PC-3 (cell line): ENCODE results near the gene ACTR2. TPM values are rescaled to one million over a fixed set of nuclear protein-coding genes. Genes with fewer than 3 reads are reported as not detected.

ENCODE experiments used
- ATAC-seq: fragments of 200-7000 bp; cut with Tn5 transposase; 2 replicates; pipeline ENCODE4 v1.9.1; 2020; ENCODE audit warnings: mild to moderate bottlenecking, moderate library complexity
- BruUV-seq: library from RNA; stranded (reverse); fragments of 400-500 nt; replicated peaks from 2 replicates; lab custom pipeline; 2021; lab: Mats Ljungman, UMichigan
- CTCF ChIA-PET: fragments of 300-600 bp; sonication (Branson Sonifier 250); formaldehyde crosslinking; loops from one replicate; lab custom pipeline; 2022; ENCODE audit warnings: antibody characterized with exemption; lab: Charles Lee
- POLR2A ChIA-PET: fragments of 300-600 bp; sonication (Branson Sonifier 250); formaldehyde crosslinking; loops from one replicate; lab custom pipeline; 2022; ENCODE audit warnings: antibody characterized with exemption; ENCODE audit not compliant: unreplicated experiment; lab: Charles Lee
- DNase-seq: peaks from one replicate; pipeline ENCODE4 v3.0.0-alpha.2; 2015
- H2AFZ ChIP-seq: fragments of 300-600 bp; sonication (generic); 2 replicates; pipeline ENCODE4 v1.6.0; 2016; ENCODE audit warnings: antibody characterized with exemption, low read length
- H3F3A ChIP-seq: fragments of 300-600 bp; sonication (generic); one replicate; pipeline ENCODE4 v1.6.0; 2017; ENCODE audit warnings: antibody characterized with exemption, low read length, control low read depth, mild to moderate bottlenecking; ENCODE audit not compliant: unreplicated experiment
- H3K27ac ChIP-seq: fragments of 300-600 bp; sonication (generic); 2 replicates; pipeline ENCODE4 v1.5.1; 2016; ENCODE audit warnings: mild to moderate bottlenecking, low read length
- H3K27me3 ChIP-seq: fragments of 300-600 bp; sonication (generic); 2 replicates; pipeline ENCODE4 v1.6.1; 2016; ENCODE audit warnings: low read length, mixed read lengths
- H3K36me3 ChIP-seq: fragments of 300-600 bp; sonication (generic); 2 replicates; pipeline ENCODE4 v1.6.1; 2016; ENCODE audit warnings: low read depth, mixed run types, low read length, mixed read lengths
- H3K4me1 ChIP-seq: fragments of 300-600 bp; sonication (generic); 2 replicates; pipeline ENCODE4 v1.5.1; 2016; ENCODE audit warnings: low read length; ENCODE audit not compliant: insufficient read depth
- H3K4me2 ChIP-seq: fragments of 300-600 bp; sonication (generic); 2 replicates; pipeline ENCODE4 v1.6.0; 2016; ENCODE audit warnings: low read length
- H3K4me3 ChIP-seq: fragments of 300-600 bp; sonication (generic); 2 replicates; pipeline ENCODE4 v1.5.1; 2016; ENCODE audit warnings: mild to moderate bottlenecking, low read length, mixed read lengths
- H3K79me2 ChIP-seq: fragments of 300-600 bp; sonication (generic); 2 replicates; pipeline ENCODE4 v1.6.1; 2017; ENCODE audit warnings: low read length, mixed read lengths
- H3K9ac ChIP-seq: fragments of 300-600 bp; sonication (generic); 2 replicates; pipeline ENCODE4 v1.6.0; 2016; ENCODE audit warnings: mild to moderate bottlenecking, low read length
- H3K9me2 ChIP-seq: fragments of 300-600 bp; sonication (generic); replicated peaks from 2 replicates; pipeline ENCODE4 v1.6.1; 2016; ENCODE audit warnings: mixed run types, low read length, mixed read lengths
- H3K9me3 ChIP-seq: fragments of 300-600 bp; sonication (generic); 2 replicates; pipeline ENCODE4 v1.6.1; 2016; ENCODE audit warnings: low read length, mixed read lengths
- H4K20me1 ChIP-seq: fragments of 300-600 bp; sonication (generic); 2 replicates; pipeline ENCODE4 v1.6.1; 2016; ENCODE audit warnings: low read length, mixed read lengths
- CTCF ChIP-seq: fragments of 300-600 bp; sonication (generic); conservative IDR thresholded peaks from 2 replicates; pipeline ENCODE4 v1.5.1; 2017; ENCODE audit warnings: antibody characterized with exemption, low read depth, mild to moderate bottlenecking, low read length
- EZH2 ChIP-seq: fragments of 300-600 bp; sonication (generic); IDR thresholded peaks from one replicate; pipeline ENCODE4 v1.6.1; 2017; ENCODE audit warnings: antibody characterized with exemption, mild to moderate bottlenecking, low read length; ENCODE audit not compliant: unreplicated experiment
- EZH2phosphoT487 ChIP-seq: fragments of 300-600 bp; sonication (generic); IDR thresholded peaks from 2 replicates; pipeline ENCODE4 v1.6.1; 2018; ENCODE audit warnings: mild to moderate bottlenecking, antibody characterized with exemption, low read length, borderline replicate concordance
- intact Hi-C: fragments of 100-400 bp; cut with micrococcal nuclease; formaldehyde crosslinking; loops from 2 replicates; pipeline ENCODE4 v1.9.0; 2023
- total RNA-seq: library from RNA; depleted of rRNA; stranded (reverse); fragments of >200 nt; gene quantifications from 2 replicates; pipeline ENCODE4 v1.2.3, GENCODE V29; 2014

The ACTR2 gene
- total RNA-seq, 1 experiment from 2014 or later: 56.7 TPM

- BruUV-seq: TSS peak; percentile 84
- Histone ChIP-seq H3K9me2 (no peaks in the 10 kb centered on the region), H3K9me3 (no peaks in the 10 kb centered on the region), H3F3A (peaks cover 2% of the 10 kb centered on the region), H3K27ac (peak overlapping the region; percentile 24), H3K9ac (peak overlapping the region; percentile 95), H2AFZ (peak overlapping the region; percentile 81), H3K4me3 (peak overlapping the region; percentile 87), H3K27me3 (no peaks in the 10 kb centered on the region), H3K4me2 (peak overlapping the region; percentile 94), H3K79me2 (peaks cover 63% of the 10 kb centered on the region), H4K20me1 (peaks cover 15% of the 10 kb centered on the region), H3K36me3 (no peaks in the 10 kb centered on the region), H3K4me1 (peaks cover 30% of the 10 kb centered on the region)
- ChIA-PET CTCF (interaction anchor here (0.5 to 0.7 kb wide), 2 partner anchors 16 to 632 kb away, joined by 4 to 12 read pairs; no protein-coding TSS in a partner anchor), POLR2A (interaction anchor here (0.5 to 1.0 kb wide), 29 partner anchors 24 to 1558 kb away, joined by 3 to 28 read pairs (median 11); partner anchors contain the start of genes CEP68 and RAB1A)
- TF ChIP-seq CTCF (no peak), EZH2phosphoT487 (no peak)
- DNase-seq (peak; percentile 17), ATAC-seq (peak; percentile 8)
- intact Hi-C loops: loop anchor here (2.0 kb wide), 1 partner anchor 96 kb away; the partner anchor contains the start of gene RAB1A
Measured at GRCh38 chr2:65227020-65227455, 593 bp upstream of the ACTR2 start.

- DNase-seq (no peak), ATAC-seq (no peak; the same call in 1 of the 2 replicates)
- Histone ChIP-seq H3K27ac (peak overlapping the region; percentile 87), H3K27me3 (no peaks in the 10 kb centered on the region), H3K36me3 (no peaks in the 10 kb centered on the region), H4K20me1 (peaks cover 19% of the 10 kb centered on the region), H3K9ac (peak overlapping the region; percentile 95), H3K4me1 (peaks cover 41% of the 10 kb centered on the region), H2AFZ (peak overlapping the region; percentile 68), H3K4me3 (peak overlapping the region; percentile 87), H3K9me2 (no peaks in the 10 kb centered on the region), H3K9me3 (no peaks in the 10 kb centered on the region), H3K4me2 (peak overlapping the region; percentile 76), H3F3A (peaks cover 6% of the 10 kb centered on the region), H3K79me2 (peaks cover 76% of the 10 kb centered on the region)
- BruUV-seq: TSS peak; percentile 67
- POLR2A ChIA-PET: no interaction called here
- TF ChIP-seq CTCF (no peak), EZH2 (no peak), EZH2phosphoT487 (no peak)
- CTCF ChIA-PET: interaction anchor here (0.7 kb wide), 1 partner anchor 73 kb away, joined by 6 read pairs; no protein-coding TSS in a partner anchor
- intact Hi-C loops: loop anchor here (2.0 kb wide), 1 partner anchor 42 kb away; no protein-coding TSS in a partner anchor
Measured at GRCh38 chr2:65228263-65228750, 676 bp downstream of the ACTR2 start.

GRCh38 chr2:65231121-65231520 lies 3.5 kb downstream of the ACTR2 start:
- ChIA-PET CTCF (no interaction called here), POLR2A (no interaction called here)
- no peaks in the 10 kb centered on the region for H3K9me3 ChIP-seq
- no TSS peak for BruUV-seq
- H2AFZ ChIP-seq: no peak overlapping the region
- no peaks in the 10 kb centered on the region for H3K27me3 ChIP-seq
- no peak for TF ChIP-seq EZH2phosphoT487
- no peak for TF ChIP-seq CTCF
- no peak for TF ChIP-seq EZH2
- H3K9me2 ChIP-seq: no peaks in the 10 kb centered on the region
- intact Hi-C loops: no loop called here
- H3K79me2 ChIP-seq: peaks cover 97% of the 10 kb centered on the region
- peak overlapping the region; percentile 13; the same call in 1 of the 2 replicates for H3K4me3 ChIP-seq
- peak overlapping the region; percentile 44 for H3K27ac ChIP-seq
- H3K9ac ChIP-seq: no peak overlapping the region
- ATAC-seq (peak; percentile 11; the same call in 1 of the 2 replicates), DNase-seq (peak; percentile 64)
- peaks cover 32% of the 10 kb centered on the region for H4K20me1 ChIP-seq
- peak overlapping the region; percentile 54 for H3K4me2 ChIP-seq
- H3K4me1 ChIP-seq: peaks cover 39% of the 10 kb centered on the region
- peaks cover 6% of the 10 kb centered on the region for H3F3A ChIP-seq
- peaks cover 13% of the 10 kb centered on the region; the same call in 1 of the 2 replicates for H3K36me3 ChIP-seq
